Pancreas (tissue), 10 donors: ENCODE results near the gene TMEM63B. TPM values are rescaled to one million over a fixed set of nuclear protein-coding genes. Genes with fewer than 3 reads are reported as not detected.
A peak's percentile ranks its signal among the peaks of the same experiment; 100 is the strongest.

Experiments used
- ATAC-seq, 4 donors: fragments of 200-7000 bp; cut with Tn5 transposase; one replicate each; pipeline versions ENCODE4 v1.8.0 to v1.9.1; 2020; ENCODE audit warnings: mild to moderate bottlenecking in 4 of 4, moderate library complexity in 4 of 4
- DNase-seq, 6 donors: peaks; one replicate each; pipeline ENCODE4 v3.0.0-alpha.2; 2020
- FAIRE-seq: peaks from 2 replicates; lab custom pipeline; 2012; peaks lifted over from hg19 to GRCh38; lab: Jason Lieb, UNC
- H3K27ac ChIP-seq, 4 donors: fragments of 200-600 bp; sonication (generic); 1 replicate in 3 of 4; 2 replicates in 1 of 4; pipeline versions ENCODE4 v1.5.0 to v1.8.0; 2020
- H3K27me3 ChIP-seq, 4 donors: fragments of 200-600 bp; one replicate each; pipeline ENCODE4 v1.8.0; 2021
- H3K36me3 ChIP-seq, 3 donors: fragments of 200-600 bp; sonication (generic) in 1 of 3; one replicate each; pipeline versions ENCODE4 v1.5.0 to v1.8.0; 2020 to 2021
- H3K4me1 ChIP-seq, 3 donors: fragments of 200-600 bp; one replicate each; pipeline ENCODE4 v1.8.0; 2021
- H3K4me3 ChIP-seq, 4 donors: fragments of 200-600 bp; sonication (generic) in 2 of 4; one replicate each; pipeline versions ENCODE4 v1.5.0 to v1.8.0; 2020 to 2021
- H3K9me3 ChIP-seq, 4 donors: fragments of 200-600 bp; one replicate each; pipeline ENCODE4 v1.8.0; 2021
- CTCF ChIP-seq, 4 donors: fragments of 200-600 bp; sonication (generic) in 3 of 4; IDR thresholded peaks; one replicate each; pipeline versions ENCODE4 v1.5.0 to v1.8.0; 2021; ENCODE audit warnings: antibody characterized with exemption in 4 of 4
- WGBS, 2 donors: extraction: QIAGEN DNeasy Blood & Tissue Kit; methylation state at CpG; one replicate each; pipeline ENCODE4 v1.1.7; 2013; 5-methylcytosine and 5-hydroxymethylcytosine counted together
- intact Hi-C, 3 donors: fragments of 100-400 bp; cut with DNase I; formaldehyde crosslinking; loops; one replicate each; pipeline versions ENCODE4 v1.11.1 to v1.14.2; 2022
- polyA plus RNA-seq, 2 donors: library from polyadenylated mRNA; stranded (reverse); fragments of 200-250 nt; gene quantifications; one replicate each; pipeline ENCODE4 v1.2.3, GENCODE V29; 2013
- total RNA-seq, 6 donors: library from RNA; stranded (reverse); fragmentation: NEBNext Ultra II Directional in 4 of 6; extraction: Animal tissue kit (Norgen Biotek cat#: 25700) in 4 of 6; gene quantifications; one replicate each; pipeline versions ENCODE4 v1.2.1 to v1.2.4, GENCODE V29; 2021 to 2023
- donor health status: healthy with polysubstance abuse.
- donor health status: DM: no; HTN: no; CAD: no; lungs with moderate emphysema.
- donor health status: DM: no; HTN: no; CAD: no.
- donor health status: control.
- donor health status: control.
- donor health status: Bipolar disorder and iron deficiency.
- donor health status: DM: yes; HTN: yes; CAD: no.
- donor health status: DM: no; HTN: no; CAD: no.
- donor health status: DM: no; HTN: no; CAD: no.
- donor health status: DM: yes; HTN: yes; CAD: no.

TMEM63B gene
- total and polyA plus RNA-seq, 8 donors, result 7.2 to 19.9 (median 11.9) TPM

GRCh38 chr6:44150317-44150917 lies 23.1 kb downstream of the TMEM63B start:
- FAIRE-seq, result no peak
- H3K4me3 ChIP-seq, result no peak overlapping the region
- H3K27ac ChIP-seq, result no peak overlapping the region
- TF ChIP-seq CTCF (IDR thresholded peaks at IDR 0.05), result no peak
- no peaks in the 10 kb centered on the region for H3K9me3 ChIP-seq
- peaks cover 0 to 20% (median 0%) of the 10 kb centered on the region in 3 donors for H3K36me3 ChIP-seq
- intact Hi-C loops, result loop anchor here in 2 of 3 donors (5.0 kb wide), 1 partner anchor 53 kb away; no protein-coding TSS in a partner anchor
- 67 to 73% methylated on average over 3 of the region's 3 CpGs for WGBS, 2 donors
- no peak for DNase-seq
- H3K4me1 ChIP-seq, result peaks cover 0 to 2% (median 0%) of the 10 kb centered on the region in 3 donors
- no peaks in the 10 kb centered on the region for H3K27me3 ChIP-seq
- no peak for ATAC-seq

GRCh38 chr6:44151348-44152108 lies 24.2 kb downstream of the TMEM63B start:
- FAIRE-seq, result no peak
- no peak overlapping the region for H3K4me3 ChIP-seq
- peaks cover 0 to 20% (median 0%) of the 10 kb centered on the region in 3 donors for H3K36me3 ChIP-seq
- H3K27ac ChIP-seq, result no peak overlapping the region
- no peaks in the 10 kb centered on the region for H3K27me3 ChIP-seq
- peak; percentile 64 to 94 (median 82) for DNase-seq
- intact Hi-C loops, result loop anchor here in 2 of 3 donors (5.0 kb wide), 1 partner anchor 54 kb away; no protein-coding TSS in a partner anchor
- ATAC-seq, result peak; percentile 51 to 87 (median 76)
- H3K9me3 ChIP-seq, result no peaks in the 10 kb centered on the region
- 18 to 20% methylated on average over 31 of the region's 31 CpGs for WGBS, 2 donors
- H3K4me1 ChIP-seq, result peaks cover 1 to 10% (median 7%) of the 10 kb centered on the region in 3 donors
- TF ChIP-seq CTCF (IDR thresholded peaks at IDR 0.05), result peak; percentile 97 to 100 (median 99)

GRCh38 chr6:44152109-44152461 lies 24.7 kb downstream of the TMEM63B start:
- DNase-seq (no peak), FAIRE-seq (no peak), ATAC-seq (no peak)
- H3K27me3 ChIP-seq, result no peaks in the 10 kb centered on the region
- 48 to 54% methylated on average over 7 to 8 of the region's 8 CpGs for WGBS, 2 donors
- H3K4me1 ChIP-seq, result peaks cover 6 to 15% (median 13%) of the 10 kb centered on the region in 3 donors
- no peak overlapping the region for H3K4me3 ChIP-seq
- TF ChIP-seq CTCF (IDR thresholded peaks at IDR 0.05), result no peak
- H3K27ac ChIP-seq, result no peak overlapping the region
- H3K9me3 ChIP-seq, result no peaks in the 10 kb centered on the region
- intact Hi-C loops, result loop anchor here in 2 of 3 donors (5.0 kb wide), 1 partner anchor 55 kb away; no protein-coding TSS in a partner anchor
- peaks cover 0 to 19% (median 0%) of the 10 kb centered on the region in 3 donors for H3K36me3 ChIP-seq

GRCh38 chr6:44152533-44152932 lies 25.2 kb downstream of the TMEM63B start:
- H3K9me3 ChIP-seq, result no peaks in the 10 kb centered on the region
- H3K27me3 ChIP-seq, result no peaks in the 10 kb centered on the region
- 81 to 89% methylated on average over 19 of the region's 19 CpGs for WGBS, 2 donors
- H3K27ac ChIP-seq, result no peak overlapping the region
- ATAC-seq (no peak), FAIRE-seq (no peak), DNase-seq (no peak)
- H3K4me1 ChIP-seq, result peaks cover 6 to 17% (median 14%) of the 10 kb centered on the region in 3 donors
- no peak for TF ChIP-seq CTCF (IDR thresholded peaks at IDR 0.05)
- no peak overlapping the region for H3K4me3 ChIP-seq
- peaks cover 0 to 15% (median 0%) of the 10 kb centered on the region in 3 donors for H3K36me3 ChIP-seq
- intact Hi-C loops, result loop anchor here in 2 of 3 donors (5.0 kb wide), 1 partner anchor 55 kb away; no protein-coding TSS in a partner anchor
